LNCaP clone FGC (cell line): ENCODE data around the gene BEND6.
"Not testable (repeated sequence)": the region's sequence is repeated elsewhere in the genome, so short reads cannot be mapped to it uniquely, and the experiment has no call there.

Experiments
- DNase-seq: peaks from one replicate; pipeline ENCODE4 v3.0.0-alpha.2; 2011; ENCODE audit warnings: low read depth
- H3K4me3 ChIP-seq: 2 replicates; pipeline ENCODE4 v1.5.1; 2011; ENCODE audit warnings: mild to moderate bottlenecking, low read depth, low read length, control low read depth
- TF ChIP-seq, protein P1 (sequence below): IDR thresholded peaks from 2 replicates; pipeline ENCODE4 v1.5.1; 2012; ENCODE audit warnings: mild to moderate bottlenecking; ENCODE audit not compliant: control insufficient read depth, insufficient read depth; ENCODE audit errors: extremely low read depth

BEND6 gene

DNA sequence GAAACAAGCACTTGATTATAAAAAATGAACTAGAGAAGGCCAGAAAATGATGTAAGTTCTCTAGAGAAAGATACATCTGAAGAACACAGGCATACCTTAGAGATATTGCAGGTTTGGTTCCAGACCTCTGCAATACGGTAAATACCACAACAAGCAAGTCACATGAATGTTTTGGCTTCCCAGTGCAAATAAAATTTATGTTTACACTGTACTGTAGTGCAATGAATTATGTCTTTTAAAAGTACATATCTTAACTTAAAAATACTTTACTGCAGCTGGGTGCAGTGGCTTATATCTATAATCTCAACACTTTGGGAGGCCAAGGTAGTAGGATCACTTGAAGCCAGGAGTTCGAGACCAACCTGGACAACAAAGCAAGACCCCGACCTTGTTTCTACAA, 80.6 kb downstream of the BEND6 start:
- no peak overlapping the region for H3K4me3 ChIP-seq
- DNase-seq = no peak
- TF ChIP-seq, protein P1, sequence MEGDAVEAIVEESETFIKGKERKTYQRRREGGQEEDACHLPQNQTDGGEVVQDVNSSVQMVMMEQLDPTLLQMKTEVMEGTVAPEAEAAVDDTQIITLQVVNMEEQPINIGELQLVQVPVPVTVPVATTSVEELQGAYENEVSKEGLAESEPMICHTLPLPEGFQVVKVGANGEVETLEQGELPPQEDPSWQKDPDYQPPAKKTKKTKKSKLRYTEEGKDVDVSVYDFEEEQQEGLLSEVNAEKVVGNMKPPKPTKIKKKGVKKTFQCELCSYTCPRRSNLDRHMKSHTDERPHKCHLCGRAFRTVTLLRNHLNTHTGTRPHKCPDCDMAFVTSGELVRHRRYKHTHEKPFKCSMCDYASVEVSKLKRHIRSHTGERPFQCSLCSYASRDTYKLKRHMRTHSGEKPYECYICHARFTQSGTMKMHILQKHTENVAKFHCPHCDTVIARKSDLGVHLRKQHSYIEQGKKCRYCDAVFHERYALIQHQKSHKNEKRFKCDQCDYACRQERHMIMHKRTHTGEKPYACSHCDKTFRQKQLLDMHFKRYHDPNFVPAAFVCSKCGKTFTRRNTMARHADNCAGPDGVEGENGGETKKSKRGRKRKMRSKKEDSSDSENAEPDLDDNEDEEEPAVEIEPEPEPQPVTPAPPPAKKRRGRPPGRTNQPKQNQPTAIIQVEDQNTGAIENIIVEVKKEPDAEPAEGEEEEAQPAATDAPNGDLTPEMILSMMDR = no peak

DNA sequence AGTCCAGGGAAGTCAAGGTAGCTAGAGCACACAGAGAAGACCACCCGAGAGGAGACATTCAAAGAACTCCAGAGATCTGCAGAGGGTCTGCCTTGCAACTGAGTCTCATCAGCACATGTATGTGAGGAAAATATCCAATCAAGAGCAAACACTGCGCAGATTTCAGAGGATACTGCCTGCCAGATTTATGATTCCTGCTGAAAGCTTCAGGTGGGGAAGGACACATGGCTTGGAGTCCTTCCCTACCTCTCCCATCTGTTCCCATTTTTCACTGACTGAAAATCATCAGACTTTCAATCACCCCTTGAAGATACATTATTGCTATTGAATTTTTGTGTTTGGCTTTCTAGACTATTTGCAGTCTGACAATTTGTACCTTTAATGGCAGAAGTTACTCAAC, 84.0 kb downstream of the BEND6 start:
- DNase-seq = no peak
- no peak overlapping the region for H3K4me3 ChIP-seq
- TF ChIP-seq, protein P1 = no peak

DNA sequence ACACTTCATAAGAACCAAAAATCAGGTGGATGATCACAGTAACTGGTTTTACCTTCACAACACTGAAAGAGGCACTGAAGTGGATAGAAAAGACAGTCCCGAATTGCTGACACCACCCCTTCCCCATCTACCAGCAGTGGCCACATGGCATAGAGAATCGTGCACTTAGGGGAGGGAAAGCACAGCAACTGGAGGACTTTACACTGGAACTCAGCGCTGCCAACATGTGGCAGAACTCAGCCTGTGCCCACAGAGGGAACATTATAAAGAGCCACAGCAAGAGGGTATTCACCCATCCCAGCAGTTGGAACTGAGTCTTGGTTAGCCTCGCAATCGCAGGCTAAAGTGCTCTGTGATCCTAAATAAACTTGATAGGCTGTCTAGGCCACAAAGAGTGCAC, 85.1 kb downstream of the BEND6 start:
- no peak for DNase-seq
- TF ChIP-seq, protein P1 = no peak

DNA sequence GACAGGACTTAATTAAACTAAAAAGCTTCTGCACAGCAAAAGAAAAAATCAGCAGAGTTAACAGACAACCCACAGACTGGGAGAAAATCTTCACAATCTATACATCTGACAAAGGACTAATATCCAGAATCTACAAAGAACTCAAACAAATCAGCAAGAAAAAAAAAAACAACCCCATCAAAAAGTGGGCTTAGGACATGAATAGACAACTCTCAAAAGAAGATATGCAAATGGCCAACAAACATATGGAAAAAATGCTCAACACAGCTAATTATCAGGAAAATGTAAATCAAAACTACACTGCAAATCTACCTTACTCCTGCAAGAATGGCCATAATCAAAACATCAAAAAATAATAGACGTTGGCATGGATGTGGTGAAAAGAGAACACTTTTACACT, 89.2 kb downstream of the BEND6 start:
- DNase-seq, H3K4me3 ChIP-seq: not testable (repeated sequence)

More for the DNA sequence above, 85.1 kb downstream of the BEND6 start:
- H3K4me3 ChIP-seq = no peak overlapping the region

DNA sequence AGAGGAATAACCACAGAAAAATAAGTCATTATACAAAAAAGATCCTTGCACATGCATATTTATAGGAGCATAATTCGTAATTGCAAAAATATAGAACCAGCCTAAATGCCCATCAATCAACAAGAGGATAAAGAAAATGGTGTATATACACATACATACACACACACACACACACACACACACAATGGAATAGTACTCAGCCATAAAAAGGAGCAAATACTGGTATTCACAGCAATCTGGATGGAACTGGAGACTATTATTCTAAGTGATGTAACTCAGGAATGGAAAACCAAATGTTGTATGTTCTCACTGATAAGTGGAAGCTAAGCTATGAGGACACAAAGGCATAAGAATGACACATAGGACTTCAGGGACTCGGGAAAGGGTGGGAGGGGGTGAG, 89.7 kb downstream of the BEND6 start:
- TF ChIP-seq, protein P1 = no peak
- no peak for DNase-seq
- no peak overlapping the region for H3K4me3 ChIP-seq

DNA sequence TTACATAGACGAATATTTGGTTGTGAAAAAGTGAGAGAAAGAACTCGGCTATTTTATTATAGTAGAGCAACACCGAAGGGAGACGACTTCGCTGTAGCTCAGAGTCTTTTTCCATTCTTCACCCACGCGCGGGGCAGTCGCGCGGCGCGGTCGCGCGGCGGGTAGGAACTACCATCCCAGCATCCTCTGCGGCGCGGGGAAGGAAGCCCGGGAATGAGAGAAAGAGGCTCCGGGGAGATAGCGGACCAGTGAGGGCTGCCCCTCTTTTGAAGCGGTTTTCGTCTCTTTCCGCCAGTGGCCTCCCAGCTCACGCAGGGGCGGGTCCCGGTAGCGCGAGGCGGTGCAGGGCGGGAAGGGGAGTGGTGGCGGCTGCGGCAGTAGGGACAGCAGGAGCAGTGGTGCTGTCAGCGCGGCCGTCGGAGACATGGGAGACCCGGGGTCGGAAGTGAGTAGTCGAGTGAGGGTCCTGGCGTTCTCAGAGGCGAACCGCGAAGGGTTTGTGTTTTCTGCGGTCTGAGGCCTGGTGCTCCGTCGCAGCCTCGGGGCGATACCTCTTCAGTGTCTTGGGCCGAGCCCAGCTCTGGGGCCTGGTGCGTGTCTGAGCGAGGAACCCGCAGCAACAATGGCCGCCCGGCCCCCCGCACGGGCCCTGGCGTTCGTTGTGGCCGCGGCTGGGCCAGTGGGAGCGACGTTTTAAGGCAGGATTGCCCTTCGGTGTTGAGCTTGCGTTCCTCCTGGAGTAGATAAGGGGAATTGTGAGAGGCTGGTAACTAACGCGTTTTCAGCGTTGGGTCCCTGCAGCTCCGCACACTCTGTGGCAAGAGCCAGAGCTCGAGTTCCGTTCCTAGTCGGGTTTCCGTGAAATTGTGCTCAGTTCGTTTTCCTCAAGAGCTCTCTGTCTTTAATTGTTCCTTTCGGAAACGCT, 91.7 kb downstream of the BEND6 start, which contains the start of gene KIAA1586:
Gene KIAA1586, plus strand, starts transcription at position 362 of the 925 bp plus-strand sequence. Its CDS starts 63 bp downstream, at position 425.
- peak; percentile 56 for DNase-seq
- H3K4me3 ChIP-seq = peak within 1 kb of the TSS; percentile 59

DNA sequence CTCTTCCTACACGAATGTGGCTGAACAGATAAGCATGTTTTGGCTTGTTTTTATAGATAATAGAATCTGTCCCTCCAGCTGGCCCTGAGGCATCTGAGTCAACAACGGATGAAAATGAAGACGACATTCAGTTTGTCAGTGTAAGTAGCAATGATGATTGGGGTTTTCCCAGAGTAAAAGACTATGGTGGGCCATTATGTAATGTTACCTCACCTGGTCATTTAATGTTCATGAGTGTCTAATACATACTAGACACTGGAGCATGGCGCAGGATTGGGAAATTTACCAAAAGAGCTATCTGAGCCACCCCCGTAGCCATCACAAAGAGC, 92.3 kb downstream of the BEND6 start:
- DNase-seq, H3K4me3 ChIP-seq: not testable (repeated sequence)

DNA sequence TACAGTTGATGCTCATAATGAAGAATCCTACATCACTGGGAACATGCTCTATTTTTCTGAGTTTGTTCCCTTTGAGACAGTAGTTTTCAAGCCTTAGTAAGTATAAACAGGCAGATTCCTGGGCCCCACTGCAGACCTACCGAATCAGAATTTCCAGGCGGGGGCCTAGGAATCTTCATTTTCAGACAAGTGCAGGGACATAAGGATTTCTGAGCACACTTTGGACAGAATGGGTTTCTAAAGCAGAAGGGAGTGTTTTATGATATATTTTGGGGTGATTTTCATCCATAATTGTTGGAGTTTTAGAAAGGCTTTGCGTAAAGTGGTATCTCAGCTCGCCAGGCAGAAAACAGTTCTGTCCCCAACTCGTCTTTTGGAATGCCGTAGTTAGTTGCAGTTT, 93.0 kb downstream of the BEND6 start:
- not testable (repeated sequence) for H3K4me3 ChIP-seq

DNA sequence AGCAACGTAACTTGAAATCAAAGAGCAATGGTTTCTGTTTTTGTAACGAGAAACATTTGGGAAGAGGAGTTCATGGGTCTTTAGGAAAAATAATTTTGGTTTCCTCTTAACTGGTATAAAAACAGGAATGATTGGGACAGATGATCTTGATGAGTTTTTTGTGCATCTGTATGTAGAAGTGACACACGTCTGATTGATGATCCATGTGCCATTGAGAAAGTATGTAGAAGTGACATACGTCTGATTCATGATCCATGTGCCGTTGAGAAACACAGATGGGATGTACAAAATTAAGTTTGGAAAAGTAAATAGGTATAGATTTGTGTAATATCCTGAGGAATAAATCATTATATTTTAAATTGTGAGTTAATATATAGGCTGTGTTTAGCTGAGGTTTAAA, 93.7 kb downstream of the BEND6 start:
- H3K4me3 ChIP-seq = no peak overlapping the region
- TF ChIP-seq, protein P1 = no peak
- no peak for DNase-seq

More for the DNA sequence above, 93.0 kb downstream of the BEND6 start:
- DNase-seq = not testable (repeated sequence)
